ENCODE measurements around the gene MCM8.
A peak's percentile ranks its signal among the peaks of the same experiment; 100 is the strongest.

Gene MCM8

DNA sequence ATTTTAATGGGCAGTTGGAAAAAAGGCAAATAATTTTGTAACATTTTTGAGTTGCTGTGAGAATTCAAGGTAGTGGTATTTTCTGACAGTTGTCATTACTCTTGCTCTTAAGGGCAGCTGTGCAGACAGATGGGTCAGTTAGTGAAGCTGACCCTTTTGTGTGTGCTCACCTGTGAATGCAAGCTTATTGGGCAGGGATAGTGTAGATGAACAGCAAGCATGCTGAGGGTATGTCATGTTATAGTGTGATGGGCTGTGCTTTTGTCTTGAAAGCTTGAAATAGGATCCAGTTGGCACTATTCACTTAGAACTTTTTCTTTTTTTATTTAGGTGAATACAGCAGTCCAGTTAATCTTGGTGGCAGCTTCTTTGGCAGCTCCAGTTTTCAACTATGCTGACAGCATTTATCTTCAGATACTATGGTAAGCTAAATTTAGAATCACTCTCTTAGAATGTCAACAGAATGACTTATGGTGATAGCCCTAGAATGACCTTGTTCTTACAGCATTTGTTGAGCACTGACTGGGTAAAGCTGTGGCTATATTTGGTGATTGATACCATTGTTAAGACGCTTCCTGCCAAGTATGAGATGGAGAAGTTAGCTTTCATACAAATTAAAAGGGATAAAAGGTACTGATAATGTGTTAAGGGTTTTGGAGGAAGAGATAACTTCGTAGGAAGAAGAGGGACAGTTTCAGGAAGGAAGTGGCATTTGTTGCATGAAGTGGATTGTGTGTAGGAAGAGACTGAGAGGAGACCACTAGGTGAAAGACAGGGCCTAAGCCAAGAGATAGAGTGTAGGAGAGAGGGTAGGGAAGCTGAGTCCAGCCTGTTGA is 83.9 kb downstream of the MCM8 start:
- intact Hi-C loops (cut with DNase I), result no loop called here
- DNase-seq, result no peak

DNA sequence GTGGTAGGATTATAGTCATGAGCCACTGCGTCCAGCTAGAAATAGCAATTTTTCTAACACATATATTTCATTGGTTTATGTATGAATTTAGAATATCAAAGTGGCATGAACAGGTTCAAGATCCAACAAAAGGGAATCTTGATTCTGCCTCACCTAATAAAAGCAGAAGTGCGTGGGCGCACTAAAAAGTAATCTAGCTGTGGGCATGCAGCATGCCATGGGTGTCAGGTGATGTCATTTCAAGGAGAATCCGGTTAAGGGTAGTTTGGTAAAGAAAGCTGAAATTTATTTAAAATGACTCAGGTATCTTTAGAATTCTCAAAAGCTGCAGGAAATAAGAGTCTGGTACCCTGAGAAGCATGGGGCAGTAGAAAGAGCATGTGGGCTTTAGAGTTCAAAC is 85.8 kb downstream of the MCM8 start:
- peak in 4 of 42 donors; percentile 39 to 55 (median 45) for DNase-seq
- intact Hi-C loops (cut with DNase I), result no loop called here

DNA sequence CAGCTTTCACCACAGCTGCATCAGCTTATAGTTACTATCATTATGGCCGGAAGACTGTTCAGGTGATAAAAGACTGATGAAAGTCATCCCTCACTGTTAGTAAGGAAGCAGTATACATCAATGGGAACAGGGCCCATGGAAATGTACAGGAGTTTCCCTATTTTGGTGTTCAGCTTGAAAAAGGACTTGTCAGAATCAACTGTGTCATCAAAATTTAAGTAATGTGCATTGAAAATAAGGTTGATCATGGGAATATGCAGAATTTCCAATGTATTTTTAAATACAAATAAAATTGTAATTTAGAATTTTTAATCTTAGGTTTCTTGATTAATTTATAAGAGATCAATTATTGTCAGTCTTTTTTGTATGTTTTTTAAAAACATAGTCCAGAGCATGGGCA is 86.6 kb downstream of the MCM8 start:
- intact Hi-C loops (cut with DNase I), result no loop called here
- no peak for DNase-seq

DNA sequence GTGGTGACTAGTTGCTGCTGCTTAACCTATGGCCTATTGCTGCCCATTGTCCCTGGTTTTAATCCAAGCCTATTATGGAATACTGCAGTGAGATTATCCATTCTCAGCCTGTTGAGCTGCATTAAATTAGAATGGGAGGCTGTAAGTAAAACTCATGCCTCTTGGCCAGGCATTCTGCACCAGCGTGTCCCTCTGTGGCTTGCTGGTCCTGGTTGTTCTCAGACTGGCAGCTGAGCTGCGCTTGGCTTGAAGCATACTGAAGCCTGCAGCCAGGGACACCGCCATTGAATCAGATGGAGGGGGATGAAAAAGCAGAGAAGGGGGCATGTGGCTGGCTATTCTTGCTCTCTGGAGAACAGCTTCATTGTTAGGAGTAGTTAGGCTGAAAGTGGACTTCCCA is 87.8 kb downstream of the MCM8 start:
- peak in 21 of 42 donors; percentile 4 to 71 (median 34) for DNase-seq
- intact Hi-C loops (cut with DNase I), result no loop called here

DNA sequence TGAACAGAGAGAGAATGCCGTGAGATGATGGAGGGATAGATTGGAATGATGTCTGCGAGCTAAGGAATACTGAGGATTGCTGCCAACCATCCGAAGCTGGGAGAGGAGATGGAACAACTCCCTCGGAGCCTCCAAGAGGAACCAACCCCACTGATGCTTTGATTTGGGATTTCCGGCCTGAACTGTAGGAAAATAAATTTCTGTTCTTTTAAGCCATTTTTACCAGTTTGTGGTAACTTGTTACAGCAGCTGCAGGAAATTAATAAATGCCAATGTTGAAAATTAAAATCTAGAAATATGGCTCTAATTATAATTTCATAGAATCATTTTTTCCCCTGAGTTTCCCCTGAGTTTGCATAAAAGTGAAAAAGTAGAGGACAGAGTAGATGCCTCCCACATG is 89.3 kb downstream of the MCM8 start:
- intact Hi-C loops (cut with DNase I), result no loop called here
- no peak for DNase-seq

DNA sequence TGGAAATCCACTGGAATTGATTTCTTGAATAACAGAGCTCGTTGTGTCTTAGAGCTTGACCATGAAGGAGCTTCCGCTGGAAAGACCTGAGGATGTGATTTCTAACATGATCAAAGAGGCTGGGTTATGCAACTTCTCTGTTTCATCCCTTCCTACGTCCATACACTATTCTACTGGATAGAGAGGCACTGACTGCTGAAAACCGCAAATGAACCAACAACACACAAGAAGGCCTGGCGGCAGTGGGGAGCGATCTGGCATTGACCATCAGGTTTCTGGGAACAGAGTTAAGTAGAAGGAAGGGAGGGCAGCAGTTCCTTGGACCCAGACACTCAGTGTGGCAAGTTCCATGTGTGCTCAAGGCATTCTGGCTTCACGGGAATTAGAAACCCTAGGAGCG is 90.1 kb downstream of the MCM8 start:
- intact Hi-C loops (cut with DNase I), result no loop called here
- DNase-seq, result no peak

DNA sequence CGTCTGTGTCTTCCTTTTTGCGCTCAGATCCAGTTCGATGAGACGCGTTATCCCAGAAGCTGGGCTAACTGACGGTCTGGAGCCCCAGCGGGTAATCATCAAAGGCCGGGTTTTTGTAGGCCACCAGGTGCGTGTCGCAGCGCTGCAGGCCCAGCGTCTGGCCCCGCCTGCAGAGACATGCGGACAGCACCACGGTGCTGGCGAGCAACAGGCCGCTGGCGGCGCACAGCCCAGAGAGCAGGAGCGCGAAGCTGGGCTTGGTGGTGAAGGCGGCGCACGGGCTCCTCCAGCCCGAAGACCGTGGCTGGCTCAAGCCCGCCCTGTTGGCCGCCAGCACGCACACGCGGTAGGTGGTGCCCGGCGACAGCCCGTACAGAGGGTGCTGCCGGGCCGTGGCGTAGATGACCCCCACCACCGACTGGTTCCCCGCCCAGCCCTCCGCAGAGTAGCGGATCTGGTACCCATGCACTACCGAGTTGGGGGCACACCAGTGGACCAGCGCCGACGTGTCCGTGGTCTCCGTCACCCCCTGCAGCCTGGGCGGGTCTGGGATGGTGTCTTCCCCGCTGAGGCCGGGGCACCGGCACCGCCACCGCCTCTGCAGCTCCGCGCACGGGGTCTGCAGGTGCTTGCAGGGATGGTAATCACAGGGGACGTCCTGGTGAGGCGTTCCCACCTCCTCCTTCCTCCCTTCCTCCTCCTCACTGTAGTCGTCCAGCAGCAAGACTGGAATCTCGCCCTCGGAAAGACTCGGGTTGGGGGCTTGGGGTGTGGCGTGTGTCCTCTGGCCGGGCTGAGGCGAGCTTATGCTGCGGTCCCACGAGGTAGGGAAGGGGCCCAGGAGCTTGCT is 90.7 kb downstream of the MCM8 start:
- intact Hi-C loops (cut with DNase I), result no loop called here
- DNase-seq, result no peak

DNA sequence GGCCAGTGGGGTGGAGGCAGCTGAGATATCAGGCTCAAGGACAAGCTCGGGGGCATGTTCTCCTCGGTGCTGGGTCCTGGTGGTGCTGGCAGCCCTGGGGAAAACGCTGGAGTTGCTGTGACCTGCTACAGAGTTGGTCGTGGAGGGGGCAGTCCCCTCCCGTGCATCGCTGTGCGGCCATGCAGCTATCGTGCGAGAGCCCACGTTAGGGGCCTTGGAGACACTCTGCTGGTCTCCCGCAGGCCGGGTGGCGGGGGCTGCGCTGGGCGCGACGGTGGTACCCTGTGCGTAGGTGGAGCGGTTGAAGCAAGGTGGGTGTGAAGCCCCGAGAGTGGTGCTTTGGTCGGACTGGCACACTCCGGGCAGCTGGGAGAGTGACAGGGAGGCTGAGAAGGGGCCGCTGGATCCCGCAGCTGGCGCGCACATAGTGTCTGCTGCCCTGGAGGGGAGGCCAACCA is 91.4 kb downstream of the MCM8 start:
- intact Hi-C loops (cut with DNase I), result no loop called here
- DNase-seq, result no peak

DNA sequence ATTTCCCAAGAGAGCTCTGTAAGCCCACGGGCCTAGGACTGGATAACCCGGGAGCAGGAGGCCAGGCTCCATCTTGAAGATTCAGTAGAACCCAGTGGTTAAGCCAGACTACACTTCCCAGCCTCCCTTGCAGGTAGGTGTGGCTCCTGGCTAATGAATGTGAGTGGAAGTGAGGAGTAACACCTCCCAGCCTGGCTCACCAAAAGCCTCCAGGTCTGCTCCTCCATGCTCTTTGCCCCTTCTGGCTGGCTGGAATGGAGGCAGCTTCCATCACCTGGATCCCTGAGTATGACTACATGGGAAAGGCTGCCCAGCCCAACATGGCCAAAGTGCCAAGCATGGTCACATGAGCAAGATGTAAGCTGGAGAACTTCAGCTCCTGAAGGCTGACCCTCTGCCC is 93.7 kb downstream of the MCM8 start:
- DNase-seq, result no peak
- intact Hi-C loops (cut with DNase I), result no loop called here

DNA sequence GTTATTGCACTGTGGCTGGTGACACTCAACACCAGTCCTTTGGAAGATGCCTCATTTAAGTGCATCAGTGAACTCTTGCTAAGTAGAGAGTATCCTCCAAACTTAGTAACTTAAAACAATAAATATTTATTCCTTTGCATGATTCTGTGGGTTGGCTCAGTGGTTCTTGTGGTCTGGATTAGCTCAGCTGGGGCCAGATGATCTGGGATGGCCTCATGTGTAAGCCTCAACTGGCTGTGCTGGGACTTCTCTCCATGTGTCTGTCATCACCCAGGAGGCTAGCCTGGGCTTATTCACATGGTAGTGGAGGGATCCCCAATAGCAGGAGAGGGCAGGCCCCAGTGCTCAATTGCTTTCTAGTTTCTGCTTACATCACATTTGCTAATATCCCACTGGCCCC is 95.1 kb downstream of the MCM8 start:
- no peak for DNase-seq
- intact Hi-C loops (cut with DNase I), result no loop called here

DNA sequence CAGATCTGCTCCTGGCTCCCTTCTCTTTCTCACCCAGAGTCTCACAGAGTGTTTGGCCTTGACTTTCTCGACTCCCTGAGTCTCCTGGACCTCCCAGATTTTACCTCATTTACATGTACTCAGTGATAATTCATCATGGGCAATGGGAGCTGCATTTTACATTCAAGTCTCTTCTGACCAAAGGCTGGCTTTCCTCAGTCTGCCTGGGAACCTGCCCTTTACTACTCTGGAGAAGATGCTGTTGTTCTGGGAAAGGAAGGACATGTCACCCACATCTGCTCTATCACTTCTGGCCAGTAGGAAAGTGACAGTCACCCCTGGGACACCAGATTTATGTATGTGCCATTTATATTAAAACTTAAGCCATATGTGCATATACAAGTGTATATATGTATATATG is 96.0 kb downstream of the MCM8 start:
- intact Hi-C loops (cut with DNase I), result no loop called here
- no peak for DNase-seq

DNA sequence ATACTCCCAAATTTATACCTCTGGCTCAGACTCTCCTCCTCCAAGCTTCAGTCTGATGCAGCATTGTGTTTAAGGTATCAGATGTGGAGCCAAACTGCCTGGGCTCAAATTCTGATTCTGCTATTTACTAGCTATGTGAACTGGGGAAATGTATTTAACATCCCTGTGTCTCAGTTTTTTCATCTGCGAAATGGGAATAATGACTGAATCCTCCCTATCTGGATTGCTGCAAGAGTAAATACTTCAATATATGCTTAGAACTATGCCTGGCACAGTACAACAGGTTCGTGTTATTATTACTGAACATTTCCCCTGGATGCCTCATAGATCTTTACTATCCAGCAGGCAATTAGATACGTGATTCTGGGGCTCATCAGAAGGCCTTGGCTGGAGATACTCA is 97.9 kb downstream of the MCM8 start:
- DNase-seq, result no peak
- intact Hi-C loops (cut with DNase I), result no loop called here

All from head of caudate nucleus (tissue), 42 donors.